Parathyroid adenoma (tissue), 2 donors: ENCODE results near the gene C18orf63.

Source experiments
- H2AFZ ChIP-seq: fragments of 300-600 bp; sonication (generic); one replicate; pipeline ENCODE4 v1.7.0; 2017; ENCODE audit warnings: antibody characterized with exemption, mild to moderate bottlenecking
- H3K27ac ChIP-seq: fragments of 300-600 bp; sonication (generic); one replicate; pipeline ENCODE4 v1.7.0; 2017
- H3K27me3 ChIP-seq: fragments of 300-600 bp; sonication (generic); one replicate; pipeline ENCODE4 v1.7.0; 2017; ENCODE audit warnings: low read length; ENCODE audit not compliant: control insufficient read depth, insufficient read depth
- H3K36me3 ChIP-seq: fragments of 300-600 bp; sonication (generic); one replicate; pipeline ENCODE4 v1.7.0; 2017; ENCODE audit warnings: low read length; ENCODE audit not compliant: control insufficient read depth, insufficient read depth
- H3K4me1 ChIP-seq: fragments of 300-600 bp; sonication (generic); one replicate; pipeline ENCODE4 v1.7.0; 2017; ENCODE audit warnings: control low read depth
- H3K4me2 ChIP-seq: fragments of 300-600 bp; sonication (generic); one replicate; pipeline ENCODE4 v1.7.0; 2017; ENCODE audit warnings: low read length
- H3K4me3 ChIP-seq: fragments of 300-600 bp; sonication (generic); one replicate; pipeline ENCODE4 v1.7.0; 2017; ENCODE audit warnings: low read depth, low read length
- H3K79me2 ChIP-seq: fragments of 300-600 bp; sonication (generic); one replicate; pipeline ENCODE4 v1.7.0; 2017; ENCODE audit warnings: control low read depth
- H3K9ac ChIP-seq: fragments of 300-600 bp; sonication (generic); one replicate; pipeline ENCODE4 v1.7.0; 2017; ENCODE audit warnings: mild to moderate bottlenecking
- H3K9me3 ChIP-seq: fragments of 300-600 bp; sonication (generic); one replicate; pipeline ENCODE4 v1.7.0; 2017; ENCODE audit warnings: low read length; ENCODE audit not compliant: control insufficient read depth
- TF ChIP-seq, protein P1 (sequence below): fragments of 300-600 bp; sonication (generic); IDR thresholded peaks from one replicate; pipeline ENCODE4 v1.7.0; 2017; ENCODE audit warnings: antibody characterized with exemption, mild to moderate bottlenecking
- donor health status: primary hyperparathyroidism.

C18orf63 gene

DNA sequence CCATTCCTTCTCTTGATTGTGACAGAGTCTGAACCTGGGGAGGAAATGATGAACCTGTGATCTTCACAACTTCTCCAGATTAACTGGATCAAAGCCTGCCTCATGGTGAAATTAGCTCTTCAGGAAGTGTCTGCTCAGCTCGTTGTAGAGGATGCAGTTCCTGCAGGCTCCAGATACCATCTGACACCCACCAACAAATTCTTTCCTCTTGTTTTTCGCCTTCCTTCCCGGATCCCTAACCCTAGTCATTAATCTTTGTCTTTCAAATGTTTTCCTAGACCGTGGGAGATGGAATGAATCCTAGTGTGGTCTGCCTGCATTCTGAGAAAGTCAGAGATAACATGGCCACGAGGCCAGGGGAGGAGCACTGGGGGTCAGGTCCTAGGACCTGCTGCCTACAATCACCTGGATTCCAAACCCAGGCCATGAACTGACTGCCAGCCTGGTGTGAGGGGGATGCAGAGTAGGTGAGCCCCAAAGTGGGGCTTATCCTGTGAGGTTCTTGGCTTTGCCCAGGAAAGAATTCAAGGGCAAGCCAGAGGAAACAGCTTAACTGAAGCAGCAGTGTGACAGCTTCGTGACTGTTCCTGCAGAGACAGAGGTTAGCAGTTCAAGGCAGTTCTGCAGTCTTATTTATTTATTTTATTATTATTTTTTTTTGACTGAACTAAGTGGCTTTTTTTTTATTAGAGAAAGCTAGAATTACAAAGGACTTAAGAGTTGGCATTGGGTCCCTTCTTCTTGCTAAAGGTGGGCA is 73.7 kb downstream of the C18orf63 start:
- no peak overlapping the region for H3K27ac ChIP-seq
- H2AFZ ChIP-seq: no peak overlapping the region
- TF ChIP-seq, protein P1, sequence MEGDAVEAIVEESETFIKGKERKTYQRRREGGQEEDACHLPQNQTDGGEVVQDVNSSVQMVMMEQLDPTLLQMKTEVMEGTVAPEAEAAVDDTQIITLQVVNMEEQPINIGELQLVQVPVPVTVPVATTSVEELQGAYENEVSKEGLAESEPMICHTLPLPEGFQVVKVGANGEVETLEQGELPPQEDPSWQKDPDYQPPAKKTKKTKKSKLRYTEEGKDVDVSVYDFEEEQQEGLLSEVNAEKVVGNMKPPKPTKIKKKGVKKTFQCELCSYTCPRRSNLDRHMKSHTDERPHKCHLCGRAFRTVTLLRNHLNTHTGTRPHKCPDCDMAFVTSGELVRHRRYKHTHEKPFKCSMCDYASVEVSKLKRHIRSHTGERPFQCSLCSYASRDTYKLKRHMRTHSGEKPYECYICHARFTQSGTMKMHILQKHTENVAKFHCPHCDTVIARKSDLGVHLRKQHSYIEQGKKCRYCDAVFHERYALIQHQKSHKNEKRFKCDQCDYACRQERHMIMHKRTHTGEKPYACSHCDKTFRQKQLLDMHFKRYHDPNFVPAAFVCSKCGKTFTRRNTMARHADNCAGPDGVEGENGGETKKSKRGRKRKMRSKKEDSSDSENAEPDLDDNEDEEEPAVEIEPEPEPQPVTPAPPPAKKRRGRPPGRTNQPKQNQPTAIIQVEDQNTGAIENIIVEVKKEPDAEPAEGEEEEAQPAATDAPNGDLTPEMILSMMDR: no peak

DNA sequence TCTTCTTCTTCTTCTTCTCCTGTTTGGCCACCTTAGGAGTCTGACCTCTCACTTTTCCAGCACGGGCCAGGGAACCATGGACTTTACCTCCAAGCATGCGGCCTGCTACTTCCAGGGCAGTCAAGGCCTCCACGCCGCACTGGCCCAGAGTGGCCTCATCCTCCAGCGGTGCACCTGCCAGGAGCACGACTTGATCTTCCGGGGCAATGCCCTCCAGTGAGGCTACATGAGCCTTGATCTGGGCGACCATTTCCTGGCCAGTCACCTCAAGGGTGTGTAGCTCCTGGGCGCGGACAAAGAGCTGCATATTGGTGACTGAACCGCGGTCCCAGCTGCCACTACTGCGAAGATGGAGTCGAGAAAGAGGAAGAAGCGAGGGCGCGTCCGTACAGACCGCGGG is 74.4 kb downstream of the C18orf63 start:
- Histone ChIP-seq H3K27me3 (peaks cover 7% of the 10 kb centered on the region), H3K9ac (no peak overlapping the region), H3K36me3 (no peaks in the 10 kb centered on the region), H3K27ac (no peak overlapping the region), H3K4me2 (no peak overlapping the region), H2AFZ (no peak overlapping the region), H3K9me3 (no peaks in the 10 kb centered on the region), H3K4me3 (no peak overlapping the region), H3K79me2 (no peaks in the 10 kb centered on the region), H3K4me1 (no peaks in the 10 kb centered on the region)
- TF ChIP-seq, protein P1: no peak

More for the DNA sequence above, 73.7 kb downstream of the C18orf63 start:
- Histone ChIP-seq H3K9me3 (no peaks in the 10 kb centered on the region), H3K79me2 (no peaks in the 10 kb centered on the region), H3K27me3 (peaks cover 7% of the 10 kb centered on the region), H3K36me3 (no peaks in the 10 kb centered on the region), H3K4me1 (no peaks in the 10 kb centered on the region), H3K4me2 (no peak overlapping the region), H3K4me3 (no peak overlapping the region), H3K9ac (no peak overlapping the region)

DNA sequence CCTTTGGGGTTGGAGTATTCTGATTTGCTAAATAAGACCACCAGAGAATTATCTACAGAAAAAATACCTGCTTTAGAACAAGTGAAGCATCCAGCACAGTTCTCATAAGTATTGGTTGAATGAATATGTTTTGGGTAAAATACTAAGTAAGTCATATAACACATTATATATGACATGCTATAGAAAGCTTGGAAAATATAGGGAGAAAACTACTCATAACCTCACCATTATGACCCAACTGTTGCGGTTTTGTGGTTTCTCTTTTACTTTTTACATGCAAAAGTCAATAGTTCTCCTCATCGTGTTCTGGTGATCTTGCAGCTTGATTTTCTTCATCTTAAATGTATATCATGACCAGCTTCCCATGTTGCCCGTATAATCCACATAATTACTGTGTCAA is 75.3 kb downstream of the C18orf63 start:
- Histone ChIP-seq H3K9ac (no peak overlapping the region), H3K9me3 (no peaks in the 10 kb centered on the region), H3K27me3 (peaks cover 7% of the 10 kb centered on the region), H2AFZ (no peak overlapping the region), H3K4me1 (no peaks in the 10 kb centered on the region), H3K36me3 (no peaks in the 10 kb centered on the region), H3K4me2 (no peak overlapping the region), H3K27ac (no peak overlapping the region), H3K79me2 (no peaks in the 10 kb centered on the region), H3K4me3 (no peak overlapping the region)
- TF ChIP-seq, protein P1: no peak

DNA sequence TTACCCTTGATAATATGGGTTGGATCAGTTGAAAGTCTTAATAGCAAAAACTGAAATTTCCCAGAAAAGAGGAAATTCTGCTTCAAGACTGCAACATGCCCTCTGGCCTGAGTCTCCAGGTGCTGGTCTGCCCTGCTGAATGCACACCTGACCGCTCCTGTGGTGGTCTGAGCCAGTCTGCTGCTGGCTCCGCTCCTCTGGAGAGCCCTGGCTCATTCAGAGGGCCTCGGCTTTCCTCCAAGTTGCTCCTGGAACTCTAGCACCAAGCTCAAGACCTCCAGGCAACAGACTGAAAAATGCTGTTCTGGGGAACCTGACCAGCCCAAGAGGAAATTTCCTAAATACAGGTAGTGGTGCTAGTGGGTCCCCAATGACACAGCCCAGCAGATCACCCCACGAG is 76.7 kb downstream of the C18orf63 start:
- Histone ChIP-seq H3K79me2 (no peaks in the 10 kb centered on the region), H3K9ac (no peak overlapping the region)

More for the DNA sequence above, 76.7 kb downstream of the C18orf63 start:
- TF ChIP-seq, protein P1: no peak
- Histone ChIP-seq H3K4me2 (no peak overlapping the region), H2AFZ (no peak overlapping the region), H3K4me3 (no peak overlapping the region), H3K9me3 (no peaks in the 10 kb centered on the region), H3K36me3 (no peaks in the 10 kb centered on the region), H3K4me1 (no peaks in the 10 kb centered on the region), H3K27me3 (peaks cover 7% of the 10 kb centered on the region), H3K27ac (no peak overlapping the region)
